ENCODE results near the gene PTGDR2.

Gene PTGDR2

GRCh38 chr11:60879971-60880588, 24.3 kb upstream of the PTGDR2 start:
- TF ChIP-seq CTCF (IDR thresholded peaks at IDR 0.05; ENCODE audit: low read depth, low read length) = no peak
- no peak for DNase-seq (ENCODE audit: extremely low read depth, low read depth)

GRCh38 chr11:60879104-60879503, 23.4 kb upstream of the PTGDR2 start:
- TF ChIP-seq CTCF (IDR thresholded peaks at IDR 0.05; ENCODE audit: low read depth, low read length) = no peak
- no peak for DNase-seq (ENCODE audit: extremely low read depth, low read depth)

DNA sequence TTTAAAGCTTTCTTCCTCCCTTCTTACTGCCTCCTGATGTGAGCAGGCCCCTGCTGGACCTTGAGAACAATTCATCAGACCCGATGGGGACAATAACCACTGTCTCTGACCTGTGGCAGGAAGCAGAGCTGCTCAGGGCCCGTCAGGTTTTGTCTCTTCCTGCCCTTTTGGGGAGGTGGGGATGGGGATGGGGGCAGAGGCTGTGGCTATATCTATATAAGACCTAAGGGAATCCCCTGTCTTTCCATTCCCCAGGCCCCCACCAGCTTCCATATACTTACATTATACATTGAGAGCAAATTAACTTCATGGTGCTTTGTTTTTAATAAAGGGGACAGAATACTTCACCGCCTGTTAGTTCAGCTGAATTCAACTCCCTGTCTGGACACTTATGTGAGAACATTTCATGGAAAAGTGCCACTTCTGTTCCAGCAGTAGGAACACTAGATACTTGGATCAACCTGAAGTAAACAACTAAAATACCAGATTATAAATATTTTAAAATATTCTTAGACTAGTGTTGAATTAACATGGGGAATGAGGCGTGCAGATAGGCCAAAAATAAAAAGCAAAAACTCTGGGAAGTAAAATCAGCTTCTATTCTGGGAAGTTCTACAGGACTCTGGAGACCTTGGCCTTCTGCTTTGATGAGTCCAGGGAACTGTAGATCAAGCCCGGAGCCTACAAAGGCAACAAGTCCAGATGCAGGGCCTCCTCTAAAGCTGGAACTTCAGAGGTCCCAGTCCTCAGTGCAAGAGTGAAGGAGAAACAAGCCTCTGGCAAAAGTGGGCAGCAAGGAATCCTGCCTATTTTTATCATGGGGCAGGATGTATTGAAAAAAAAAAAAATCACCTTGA, 22.7 kb upstream of the PTGDR2 start:
- TF ChIP-seq CTCF (IDR thresholded peaks at IDR 0.05; ENCODE audit: low read depth, low read length) = no peak
- DNase-seq (ENCODE audit: extremely low read depth, low read depth) = no peak

DNA sequence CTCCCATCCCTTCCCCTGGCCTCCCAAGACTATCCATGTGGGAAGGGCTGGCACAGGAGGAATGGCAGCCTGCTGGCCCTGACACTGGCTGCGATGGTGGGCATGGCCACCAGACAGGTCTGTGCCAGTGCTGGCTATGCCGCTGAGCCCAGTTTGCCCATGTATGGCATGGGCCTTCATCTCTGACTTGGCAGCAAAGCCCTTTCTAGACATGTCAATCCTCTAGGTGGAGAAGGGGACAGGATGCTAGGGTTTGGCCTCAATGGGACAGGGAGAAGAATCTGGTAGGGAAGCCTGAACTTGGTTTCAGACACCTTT, 20.4 kb upstream of the PTGDR2 start:
- no peak for TF ChIP-seq CTCF (IDR thresholded peaks at IDR 0.05; ENCODE audit: low read depth, low read length)

GRCh38 chr11:60875366-60876167, 19.8 kb upstream of the PTGDR2 start:
- TF ChIP-seq CTCF (IDR thresholded peaks at IDR 0.05; ENCODE audit: low read depth, low read length) = no peak
- no peak for DNase-seq (ENCODE audit: extremely low read depth, low read depth)

More for the DNA sequence above, 20.4 kb upstream of the PTGDR2 start:
- DNase-seq (ENCODE audit: extremely low read depth, low read depth) = no peak

- DNase-seq (ENCODE audit: extremely low read depth, low read depth) = no peak
- no peak for TF ChIP-seq CTCF (IDR thresholded peaks at IDR 0.05; ENCODE audit: low read depth, low read length)
These were observed 18.9 kb upstream of the PTGDR2 start for GRCh38 chr11:60874421-60875365.

Data from AG09319 (cell line).